AG09309 (cell line): Measurements from ENCODE around the gene ANG.
"Not testable (repeated sequence)": the region's sequence is repeated elsewhere in the genome, so short reads cannot be mapped to it uniquely, and the experiment has no call there.

Experiments
- DNase-seq: peaks from one replicate; pipeline ENCODE4 v3.0.0-alpha.2; 2010; ENCODE audit warnings: low read depth
- H3K4me3 ChIP-seq: 2 replicates; pipeline ENCODE4 v1.5.1; 2011; ENCODE audit warnings: mild to moderate bottlenecking, low read depth, low read length, moderate library complexity; ENCODE audit not compliant: control insufficient read depth
- TF ChIP-seq, protein P1 (sequence below): IDR thresholded peaks from 2 replicates; pipeline ENCODE4 v1.5.1; 2011; ENCODE audit warnings: mild to moderate bottlenecking, low read depth, low read length, inconsistent platforms; ENCODE audit not compliant: insufficient read depth, control insufficient read depth; ENCODE audit errors: missing control alignments

The ANG gene

DNA sequence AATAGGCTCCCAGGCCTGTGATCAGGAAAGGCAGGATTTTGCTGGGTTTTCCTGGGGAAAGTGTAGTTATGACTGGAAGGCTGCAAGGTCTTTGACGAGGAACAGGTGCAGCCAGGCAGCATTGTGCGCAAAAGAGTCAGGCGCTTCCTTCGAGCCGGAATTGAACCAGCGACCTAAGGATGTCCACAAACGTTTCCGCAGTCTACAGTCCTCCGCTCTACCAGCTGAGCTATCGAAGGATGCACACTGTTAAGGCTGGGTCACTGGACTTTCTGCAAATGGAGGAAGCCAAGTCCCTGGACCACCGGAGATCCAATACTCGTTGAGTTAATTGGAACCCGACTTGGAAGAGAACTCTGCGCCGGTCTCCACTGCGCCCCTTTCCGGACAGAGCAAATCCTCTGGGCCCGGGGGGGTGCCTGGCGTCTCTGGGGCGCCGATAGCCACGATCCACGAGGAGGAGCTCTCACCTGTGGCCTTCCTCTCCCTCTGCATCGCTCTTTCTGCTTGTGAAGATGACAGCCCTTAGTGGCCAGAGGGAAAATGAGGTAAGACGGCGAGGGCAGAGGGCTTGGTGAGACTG, 28.7 kb upstream of the ANG start:
- TF ChIP-seq, protein P1, sequence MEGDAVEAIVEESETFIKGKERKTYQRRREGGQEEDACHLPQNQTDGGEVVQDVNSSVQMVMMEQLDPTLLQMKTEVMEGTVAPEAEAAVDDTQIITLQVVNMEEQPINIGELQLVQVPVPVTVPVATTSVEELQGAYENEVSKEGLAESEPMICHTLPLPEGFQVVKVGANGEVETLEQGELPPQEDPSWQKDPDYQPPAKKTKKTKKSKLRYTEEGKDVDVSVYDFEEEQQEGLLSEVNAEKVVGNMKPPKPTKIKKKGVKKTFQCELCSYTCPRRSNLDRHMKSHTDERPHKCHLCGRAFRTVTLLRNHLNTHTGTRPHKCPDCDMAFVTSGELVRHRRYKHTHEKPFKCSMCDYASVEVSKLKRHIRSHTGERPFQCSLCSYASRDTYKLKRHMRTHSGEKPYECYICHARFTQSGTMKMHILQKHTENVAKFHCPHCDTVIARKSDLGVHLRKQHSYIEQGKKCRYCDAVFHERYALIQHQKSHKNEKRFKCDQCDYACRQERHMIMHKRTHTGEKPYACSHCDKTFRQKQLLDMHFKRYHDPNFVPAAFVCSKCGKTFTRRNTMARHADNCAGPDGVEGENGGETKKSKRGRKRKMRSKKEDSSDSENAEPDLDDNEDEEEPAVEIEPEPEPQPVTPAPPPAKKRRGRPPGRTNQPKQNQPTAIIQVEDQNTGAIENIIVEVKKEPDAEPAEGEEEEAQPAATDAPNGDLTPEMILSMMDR, result no peak
- H3K4me3 ChIP-seq, result no peak overlapping the region
- DNase-seq, result no peak

DNA sequence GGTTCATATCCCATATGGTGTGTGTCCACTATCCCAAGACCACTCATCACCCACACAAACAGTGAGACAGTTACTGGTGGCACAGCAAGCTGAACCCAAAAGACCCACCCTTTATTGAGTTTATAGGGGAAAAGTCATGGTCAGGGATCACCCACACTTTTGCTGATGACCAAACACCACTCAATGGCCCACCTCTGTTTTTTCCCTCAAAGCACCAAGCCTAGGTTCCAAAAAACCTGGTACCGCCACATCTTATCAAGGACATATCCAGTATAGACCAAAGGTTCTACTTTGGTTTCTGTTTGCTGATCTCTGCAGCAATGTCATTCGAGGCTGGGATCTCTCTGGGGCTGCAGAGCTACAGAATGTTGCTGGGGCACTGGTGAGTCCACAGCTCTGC, 27.4 kb upstream of the ANG start:
- no peak overlapping the region for H3K4me3 ChIP-seq
- no peak for DNase-seq
- TF ChIP-seq, protein P1, result no peak

- H3K4me3 ChIP-seq, result no peak overlapping the region
- peak; percentile 16 for DNase-seq
These were observed 25.4 kb upstream of the ANG start for GRCh38 chr14:20662968-20663732.

DNA sequence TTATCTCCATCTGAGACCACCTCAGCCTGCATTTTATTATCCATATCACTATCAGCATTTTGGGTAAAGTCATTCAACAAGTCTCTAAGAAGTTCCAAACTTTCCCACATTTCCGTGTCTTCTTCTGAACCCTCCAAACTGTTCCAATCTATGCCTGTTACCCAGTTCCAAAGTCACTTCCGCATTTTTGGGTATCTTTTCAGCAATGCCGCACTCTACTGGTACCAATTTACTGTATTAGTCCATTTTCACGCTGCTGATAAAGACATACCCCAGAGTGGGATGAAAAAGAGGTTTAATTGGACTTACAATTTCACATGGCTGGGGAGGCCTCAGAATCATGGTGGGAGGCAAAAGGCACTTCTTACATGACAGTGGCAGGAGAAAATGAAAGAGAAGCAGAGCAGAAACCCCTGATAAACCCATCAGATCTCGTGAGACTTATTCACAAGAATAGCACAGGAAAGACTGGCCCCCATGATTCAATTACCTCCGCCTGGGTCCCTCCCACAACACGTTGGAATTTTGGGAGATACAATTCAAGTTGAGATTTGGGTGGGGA, 22.1 kb upstream of the ANG start:
- H3K4me3 ChIP-seq, DNase-seq: not testable (repeated sequence)

More at GRCh38 chr14:20662968-20663732, 25.4 kb upstream of the ANG start:
- TF ChIP-seq, protein P1, result peak; percentile 39

DNA sequence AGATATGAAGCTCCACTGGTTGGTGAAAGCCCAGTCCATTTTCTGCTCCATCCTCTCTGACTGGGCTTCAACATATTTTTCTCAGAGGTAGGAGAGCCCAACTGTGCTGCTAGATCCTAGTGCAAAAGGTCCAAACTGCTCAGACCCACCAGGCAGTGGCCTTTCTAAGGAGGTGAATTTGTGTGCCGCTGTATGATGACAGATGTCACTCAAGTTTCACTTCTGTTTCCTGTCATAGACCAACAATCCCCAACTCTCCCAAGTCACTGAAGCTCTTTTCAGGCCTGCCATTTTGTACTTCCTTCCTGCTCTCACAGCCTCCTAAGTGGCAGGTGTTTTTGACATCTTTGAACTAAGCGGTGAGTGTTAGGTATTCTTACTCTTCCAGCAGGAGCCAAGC, 20.6 kb upstream of the ANG start:
- no peak for DNase-seq
- TF ChIP-seq, protein P1, result no peak
- no peak overlapping the region for H3K4me3 ChIP-seq

- DNase-seq, result no peak
- TF ChIP-seq, protein P1, result no peak
These were observed 19.6 kb upstream of the ANG start for GRCh38 chr14:20668969-20669368.

GRCh38 chr14:20671597-20672283, 16.8 kb upstream of the ANG start:
- TF ChIP-seq, protein P1, result no peak
- no peak overlapping the region for H3K4me3 ChIP-seq
- no peak for DNase-seq

More at GRCh38 chr14:20668969-20669368, 19.6 kb upstream of the ANG start:
- H3K4me3 ChIP-seq, result no peak overlapping the region
